HuH-7.5 (cell line): ENCODE results near the gene SLC27A4.

Experiments
- DNase-seq: peaks from one replicate; pipeline ENCODE4 v3.0.0; 2011; ENCODE audit warnings: low spot score

SLC27A4 gene

DNA sequence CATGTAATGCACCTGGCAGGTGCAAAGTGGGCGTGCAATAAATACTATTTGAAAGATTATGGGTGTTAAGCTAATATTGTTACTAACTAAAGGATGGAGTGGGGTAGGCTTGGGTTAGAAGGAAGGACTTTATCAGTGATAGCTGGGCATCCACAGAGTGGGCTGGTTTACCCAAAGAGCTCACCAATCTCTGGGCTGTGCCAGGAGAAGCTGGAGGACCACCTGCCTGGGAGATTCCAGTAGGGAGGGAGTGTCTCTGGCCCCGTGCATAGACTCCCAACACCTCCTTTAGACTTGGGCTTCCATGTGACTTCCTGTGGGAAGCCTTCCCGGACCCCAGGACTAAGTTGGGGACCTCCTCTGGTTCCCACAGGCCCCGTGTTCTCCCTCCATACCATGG, 25.2 kb downstream of the SLC27A4 start:
- no peak for DNase-seq

DNA sequence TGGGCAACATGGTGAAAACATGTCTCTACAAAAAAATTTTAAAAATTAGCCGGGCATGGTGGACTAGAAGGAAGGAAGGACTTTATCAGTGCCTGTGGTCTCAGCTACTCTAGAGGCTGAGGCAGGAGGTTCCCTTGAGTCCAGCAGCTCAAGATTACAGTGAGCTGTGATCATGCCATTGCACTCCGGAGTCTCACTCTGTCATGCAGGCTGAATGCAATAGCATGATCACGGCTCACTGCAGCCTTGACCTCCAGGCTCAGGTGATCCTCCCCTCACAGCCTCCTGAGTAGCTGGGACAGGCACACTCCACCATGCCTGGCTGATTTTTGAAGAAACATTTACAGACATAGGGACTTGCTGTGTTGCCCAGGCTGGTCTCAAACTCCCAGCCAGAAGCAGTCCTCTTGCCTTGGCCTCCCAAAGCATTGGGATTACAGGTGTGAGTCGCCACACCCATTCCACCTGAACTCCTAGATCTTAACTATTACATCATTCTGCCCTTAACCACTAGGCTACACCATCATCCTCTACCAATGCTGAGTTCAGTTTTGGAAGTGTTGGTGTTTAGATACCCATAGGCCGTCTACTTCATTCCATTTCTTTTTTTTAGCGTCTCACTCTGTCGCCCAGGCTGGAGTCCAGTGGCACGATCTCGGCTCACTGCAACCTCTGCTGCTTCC, 28.8 kb downstream of the SLC27A4 start:
- no peak for DNase-seq

- DNase-seq: no peak
These were observed 30.0 kb downstream of the SLC27A4 start for GRCh38 chr9:128370367-128370751.

DNA sequence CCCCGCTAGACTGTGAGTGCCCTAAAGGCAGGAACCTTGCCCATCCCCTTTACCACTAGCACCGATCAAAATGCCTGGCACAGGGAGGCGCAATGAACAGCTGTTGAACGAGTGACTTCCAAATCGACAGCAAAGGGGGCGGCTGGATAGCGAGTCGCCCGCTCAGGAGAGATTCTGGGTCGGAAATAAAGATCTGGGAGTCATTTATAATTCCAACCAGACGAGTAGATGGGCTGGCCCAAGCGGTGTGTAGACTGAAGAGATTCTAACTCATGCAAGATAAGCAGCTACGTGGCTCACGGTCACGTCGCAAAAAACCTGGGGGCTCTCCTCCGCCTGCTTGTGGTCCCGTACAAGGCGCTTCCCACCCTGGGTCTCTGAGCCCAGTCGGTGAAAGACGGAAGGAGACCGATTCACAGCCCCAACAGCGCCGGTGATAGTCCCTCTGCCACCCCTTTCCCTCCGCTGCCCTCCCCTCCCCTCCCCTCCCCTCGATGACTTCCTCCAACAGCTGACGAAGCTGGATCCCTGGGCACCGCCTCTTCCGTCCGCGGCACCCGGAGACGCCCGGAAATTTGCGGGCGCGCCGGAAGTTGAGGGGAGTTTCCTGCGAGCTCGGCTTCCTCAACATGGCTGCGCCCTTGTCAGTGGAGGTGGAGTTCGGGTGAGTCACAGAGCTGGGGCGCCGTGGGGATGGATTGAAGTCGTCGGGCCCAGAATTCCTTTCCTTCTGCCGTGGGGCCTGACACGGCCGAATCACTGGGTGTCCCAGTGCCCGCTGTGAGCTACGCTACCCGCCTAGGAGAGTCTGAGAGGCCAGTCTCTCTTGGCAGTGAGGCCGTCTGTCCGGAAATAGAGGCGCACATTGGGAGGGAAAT, 30.7 kb downstream of the SLC27A4 start, which contains the start of gene URM1:
Gene URM1 (plus strand): TSS at position 623 of the 878 bp plus-strand sequence. CDS start 7 bp downstream, at position 630.
- peak; percentile 99 for DNase-seq

DNA sequence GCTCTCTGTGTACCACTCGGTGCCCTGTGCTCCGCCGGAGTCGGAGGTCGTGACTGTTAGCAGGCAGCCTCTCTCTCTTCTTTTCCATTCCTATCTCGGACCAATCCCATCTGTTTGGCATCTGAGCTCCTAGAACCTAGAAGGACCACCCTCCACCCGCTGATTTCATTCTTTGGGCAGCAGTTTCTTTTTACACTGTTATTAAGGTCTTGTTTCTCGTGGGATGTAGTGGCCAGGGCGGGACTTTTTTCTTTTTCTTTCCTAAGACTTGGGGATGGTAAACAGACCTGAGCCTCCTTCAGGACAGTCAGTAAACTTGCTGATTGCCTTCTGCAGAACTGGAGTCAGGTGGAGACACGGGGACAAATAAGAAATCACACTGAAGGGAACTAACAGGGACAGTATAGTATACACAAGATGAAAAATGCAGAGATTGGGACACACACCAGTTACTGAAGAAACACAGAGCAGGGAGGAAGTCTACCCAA, 31.3 kb downstream of the SLC27A4 start:
- DNase-seq: no peak

DNA sequence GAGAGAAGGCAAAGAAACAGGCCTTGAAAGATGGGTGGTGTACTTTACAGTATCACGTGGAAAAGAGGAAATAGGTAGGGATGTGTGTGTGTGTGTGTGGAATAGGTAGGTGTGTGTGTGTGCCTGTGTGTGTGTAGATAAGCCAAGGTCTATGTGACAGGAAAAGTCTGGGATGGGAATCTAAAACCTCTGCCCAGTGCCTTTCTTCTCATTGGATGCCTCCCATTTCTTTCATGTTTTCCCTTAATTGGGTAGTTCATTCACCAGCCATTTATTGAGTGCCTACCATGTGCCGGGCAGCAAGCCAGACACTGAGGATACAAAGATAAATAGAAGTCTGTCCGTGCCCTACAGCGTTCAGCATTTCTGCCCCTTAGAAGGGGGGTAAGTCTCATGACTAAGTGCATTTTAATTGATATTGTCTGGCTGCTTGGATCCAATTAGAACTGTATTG, 31.9 kb downstream of the SLC27A4 start:
- no peak for DNase-seq

DNA sequence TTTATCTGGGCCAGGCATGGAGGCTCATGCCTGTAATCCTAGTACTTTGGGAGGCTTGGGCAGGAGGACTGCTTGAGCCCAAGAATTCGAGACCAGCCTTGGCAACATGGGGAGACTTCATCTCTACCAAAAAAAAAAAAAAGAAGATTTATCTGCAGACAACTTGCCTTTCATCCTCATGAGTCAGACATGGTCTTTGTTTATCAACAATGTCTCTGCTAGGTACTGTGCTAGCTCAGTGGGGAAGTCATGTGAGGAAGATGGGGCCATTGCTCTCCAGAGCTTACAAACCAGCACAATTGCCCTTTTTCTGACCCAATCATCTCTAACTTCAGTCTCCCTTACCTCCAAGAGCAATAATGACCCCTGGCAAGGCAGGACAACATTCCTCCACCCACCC, 32.5 kb downstream of the SLC27A4 start:
- no peak for DNase-seq

DNA sequence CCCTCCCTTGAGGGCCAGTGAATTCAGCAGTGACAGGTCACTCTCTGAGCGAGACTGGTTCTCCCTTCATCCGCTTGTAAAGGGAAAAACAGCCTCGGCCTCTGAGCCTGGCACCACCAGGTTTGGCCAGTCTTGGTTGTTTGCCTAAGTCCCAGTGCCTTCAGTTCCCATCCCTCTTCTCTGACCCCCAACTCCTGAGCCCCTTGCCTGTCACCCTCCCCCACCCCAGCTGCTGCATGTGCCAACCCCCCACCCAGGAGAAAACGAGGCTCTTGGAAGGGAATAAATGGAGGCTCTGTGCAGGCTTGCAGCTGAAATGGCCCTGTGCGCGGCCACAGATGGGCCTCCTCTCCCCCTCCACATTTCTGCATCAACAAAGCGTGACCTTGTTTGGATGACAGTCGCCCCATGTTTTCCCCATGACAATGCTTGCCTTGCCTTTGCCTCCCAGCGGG, 33.9 kb downstream of the SLC27A4 start:
- DNase-seq: no peak

GRCh38 chr9:128375865-128376264, 35.5 kb downstream of the SLC27A4 start:
- no peak for DNase-seq

GRCh38 chr9:128382261-128382660, 41.9 kb downstream of the SLC27A4 start:
- no peak for DNase-seq

GRCh38 chr9:128383007-128383753, 42.9 kb downstream of the SLC27A4 start:
- DNase-seq: no peak

DNA sequence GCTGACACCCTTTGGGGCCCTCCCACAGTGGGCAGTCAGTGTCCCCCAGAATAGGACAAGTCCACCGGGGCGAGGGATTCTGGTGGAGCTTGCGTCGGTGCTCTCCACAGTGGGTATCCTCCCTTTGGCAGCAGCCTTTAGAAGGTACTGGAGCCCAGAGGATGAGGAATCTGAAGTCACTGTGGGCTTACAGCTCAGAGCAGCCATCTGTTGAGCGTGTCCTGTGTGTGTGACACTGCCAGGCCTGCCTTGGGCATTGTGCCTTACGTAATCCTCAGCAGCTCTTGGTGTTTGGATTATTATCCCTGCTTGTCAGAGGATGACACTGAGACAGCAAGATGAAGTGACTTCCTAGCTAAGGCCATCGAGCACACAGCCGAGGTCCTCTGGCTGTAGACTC, 43.5 kb downstream of the SLC27A4 start:
- no peak for DNase-seq

DNA sequence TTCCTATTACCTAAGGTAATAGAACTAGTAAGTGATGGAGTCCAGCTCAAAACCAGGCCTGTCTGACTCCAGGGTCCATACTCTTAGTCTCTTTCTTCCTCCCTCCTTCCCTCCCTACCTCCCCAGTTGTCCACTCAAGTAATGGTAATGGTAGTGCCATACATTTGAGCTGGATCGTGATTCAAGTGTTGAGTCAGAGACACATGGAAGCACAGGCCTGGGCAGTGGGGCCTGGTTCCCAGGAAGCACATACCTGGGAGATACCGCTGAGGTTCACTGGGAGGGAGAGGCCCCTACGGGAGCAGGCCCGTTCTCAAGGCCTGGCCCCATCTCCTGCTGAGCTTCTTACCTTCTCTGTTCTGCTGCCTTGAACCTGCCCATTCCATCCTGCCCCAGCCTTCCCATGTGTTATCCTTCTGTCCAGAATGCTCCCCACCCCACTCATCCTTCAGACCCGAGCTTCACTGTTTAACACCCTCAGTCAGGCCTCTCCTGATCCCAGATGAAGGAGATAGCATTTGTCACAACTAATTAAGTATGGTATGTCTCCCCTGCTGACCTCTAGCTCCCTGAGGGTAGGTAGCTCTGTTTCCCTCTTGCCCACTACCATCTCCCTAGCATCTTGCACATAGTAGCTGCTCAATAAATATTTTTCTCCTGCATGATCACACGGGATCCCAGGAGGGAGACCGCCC, 44.6 kb downstream of the SLC27A4 start:
- no peak for DNase-seq

DNA sequence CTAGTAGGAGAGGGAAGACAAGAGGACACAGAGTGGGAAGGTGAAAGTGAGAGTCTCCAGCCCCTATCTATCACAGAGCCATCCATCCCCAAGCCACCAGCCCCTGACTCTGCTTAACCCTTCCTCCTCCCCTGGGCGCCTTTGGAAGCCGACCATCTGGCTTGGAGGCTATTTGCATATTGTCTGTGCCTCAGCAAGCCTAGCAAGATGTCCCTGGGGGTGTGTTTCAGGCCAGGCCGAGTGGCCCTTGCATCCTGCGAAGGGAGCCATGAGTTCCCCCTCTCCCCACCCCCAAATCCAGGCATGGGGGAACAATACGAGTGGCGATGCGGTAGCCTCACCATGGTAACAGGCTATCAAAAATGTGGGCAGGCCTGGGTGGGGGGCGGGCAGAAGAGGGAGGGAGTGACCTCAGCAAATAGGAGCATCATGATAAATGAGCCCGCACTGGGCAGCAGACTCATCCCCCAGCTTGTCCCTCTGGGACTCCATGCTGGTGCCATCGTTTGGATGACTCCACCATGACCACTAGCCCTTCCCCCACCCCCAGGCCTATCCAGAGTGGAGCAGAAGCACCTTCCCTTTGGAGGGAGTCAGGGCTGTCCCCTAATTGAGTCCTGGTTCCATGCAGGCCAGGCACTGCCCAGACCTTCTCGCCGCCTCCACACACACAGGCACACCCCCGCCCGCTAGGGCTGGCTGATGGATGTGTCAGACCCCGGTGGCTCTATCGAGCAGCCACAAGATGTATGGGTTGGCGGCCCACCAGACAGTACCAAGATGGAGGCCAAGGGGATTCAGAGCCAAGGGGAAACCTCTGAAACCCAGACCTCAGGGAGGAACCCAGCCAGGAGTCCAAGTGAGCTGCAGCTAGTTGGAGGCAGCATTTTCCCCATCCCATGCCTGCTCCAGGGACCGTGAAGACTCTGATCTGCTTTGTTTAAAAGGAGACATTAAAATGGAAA, 45.5 kb downstream of the SLC27A4 start:
- DNase-seq: no peak

DNA sequence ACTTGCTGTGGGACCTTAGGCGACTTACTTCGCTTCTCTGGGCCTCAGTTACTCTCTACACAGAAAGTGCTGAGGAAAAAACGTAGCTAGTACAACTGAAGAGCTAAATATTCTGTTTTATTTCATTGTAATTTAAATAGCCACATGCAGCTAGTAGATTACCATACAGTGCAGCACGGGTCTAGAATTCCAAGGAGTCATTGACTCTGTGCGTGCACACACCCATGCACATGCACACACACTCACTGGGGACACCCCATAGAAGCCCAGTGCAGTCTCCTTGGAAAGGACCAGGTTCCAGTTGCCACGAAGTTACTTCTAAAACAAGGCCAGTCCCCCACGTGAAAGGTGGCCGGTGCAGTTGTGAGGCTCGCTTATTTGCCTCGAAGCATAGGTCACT, 47.8 kb downstream of the SLC27A4 start:
- no peak for DNase-seq

DNA sequence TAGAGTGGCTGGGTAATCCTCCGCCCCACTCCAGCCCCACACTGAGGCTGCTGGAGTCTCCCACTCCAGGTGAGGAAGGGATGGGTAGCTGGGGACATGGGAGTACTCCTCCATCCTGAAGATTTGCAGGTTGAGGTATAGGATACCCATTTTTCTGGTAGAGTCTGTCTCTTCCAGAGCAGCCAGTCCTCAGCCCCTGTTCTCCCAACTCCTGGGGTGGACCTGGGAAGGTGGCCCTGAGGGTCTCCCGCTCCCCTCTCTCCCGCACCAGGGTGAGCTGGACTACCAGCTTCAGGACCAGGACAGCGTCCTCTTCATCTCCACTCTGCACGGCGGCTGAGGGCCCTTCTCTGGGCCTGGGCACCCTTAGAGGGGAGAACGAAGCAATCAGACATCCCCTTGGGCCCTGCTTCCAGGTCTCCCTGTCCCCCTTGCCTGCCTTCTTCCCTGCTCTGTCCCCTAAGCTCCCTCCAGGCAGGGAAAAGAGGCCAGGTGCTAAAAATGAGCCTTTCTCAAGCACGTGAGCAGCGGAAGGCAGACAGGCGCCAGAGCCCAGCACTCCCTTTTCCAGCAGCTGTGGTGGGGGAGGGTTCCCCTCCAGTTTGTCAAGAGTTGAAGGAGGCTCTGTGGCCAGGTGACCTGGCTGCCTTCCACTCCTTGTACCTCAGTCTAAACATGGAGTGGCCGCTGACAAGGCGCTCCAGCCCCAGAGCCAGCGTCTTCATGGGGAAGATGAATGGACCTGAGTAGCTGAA, 49.2 kb downstream of the SLC27A4 start:
- no peak for DNase-seq

DNA sequence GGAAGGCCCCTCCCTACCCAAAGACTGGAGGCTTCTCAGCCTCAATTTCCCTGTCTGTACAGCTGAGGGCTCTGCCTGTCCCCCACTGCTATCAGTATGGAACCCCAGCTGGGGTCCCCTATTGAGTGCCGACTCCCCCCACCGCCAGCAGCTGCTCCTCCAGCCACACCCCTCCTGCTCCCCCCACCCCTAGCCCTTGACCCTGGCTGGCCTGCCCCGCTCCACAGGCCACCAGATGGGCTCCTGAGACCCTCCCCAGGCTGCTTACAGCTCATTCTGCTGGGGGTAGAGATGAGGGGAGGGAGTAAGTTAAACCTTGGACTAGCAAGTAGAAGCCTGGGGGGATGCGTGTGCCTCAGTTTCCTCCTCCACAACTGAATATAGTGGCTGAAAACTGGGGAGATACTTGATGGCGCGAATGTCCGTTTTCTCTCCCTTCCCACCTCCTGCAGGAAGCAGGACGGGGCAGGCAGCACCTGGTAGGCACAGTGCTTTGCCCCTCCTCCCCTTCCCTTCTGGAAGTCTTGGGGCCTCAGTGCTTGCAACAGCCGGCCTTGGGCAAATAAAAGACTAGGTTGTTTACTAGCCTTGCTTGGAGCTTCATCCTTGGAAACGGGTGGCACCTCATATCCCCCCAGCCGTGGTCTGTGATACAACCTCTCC, 50.0 kb downstream of the SLC27A4 start:
- no peak for DNase-seq

DNA sequence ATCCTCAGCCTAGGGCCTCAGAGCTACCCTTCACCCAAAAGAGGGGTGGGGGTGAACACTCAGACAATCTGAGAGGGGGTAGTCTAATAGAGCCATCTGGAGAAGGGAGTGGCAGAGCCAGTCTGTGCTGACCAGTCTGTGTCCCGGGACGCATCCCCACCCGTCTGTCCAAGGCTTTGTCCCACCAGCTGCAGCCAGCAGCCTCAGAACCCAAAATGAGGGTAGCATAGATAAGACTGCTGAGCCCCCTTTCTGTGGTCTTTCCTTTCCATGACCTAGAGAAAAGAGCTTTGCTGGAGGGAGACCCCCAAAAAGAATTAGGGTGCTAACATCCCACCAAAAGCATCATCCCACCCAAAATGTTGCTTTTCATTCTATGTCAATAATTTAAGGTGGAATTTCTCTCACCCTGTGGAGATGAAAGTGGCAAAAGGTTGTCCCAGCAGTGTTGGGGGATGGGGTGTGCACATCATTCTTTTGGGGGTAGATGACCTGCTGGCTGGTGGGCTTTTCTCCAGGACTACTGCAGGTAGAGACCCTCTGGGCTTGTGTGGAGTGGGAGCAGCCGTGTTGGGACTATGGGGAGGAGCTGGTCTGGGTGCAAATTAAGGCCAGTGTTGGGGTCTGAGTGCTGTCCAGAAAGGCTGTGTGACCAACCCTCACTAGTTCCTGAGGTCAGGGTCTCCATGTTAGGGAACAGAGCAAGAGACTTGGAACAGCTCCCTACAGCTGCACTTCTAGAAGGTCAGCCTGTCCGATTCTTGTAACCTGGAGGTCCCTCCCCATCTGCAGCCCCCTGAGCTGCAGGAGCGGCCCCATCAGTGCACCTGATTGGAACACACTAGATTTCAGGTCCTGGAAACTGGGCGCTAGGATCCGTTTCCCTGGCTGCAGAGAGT, 50.7 kb downstream of the SLC27A4 start:
- DNase-seq: no peak
